HUDEP-2 (cell line): ENCODE measurements around the gene ARFIP2.

ENCODE experiments used
- DNase-seq, 76 experiments: peaks; one replicate each; lab custom pipeline; 2025; ENCODE audit not compliant: unreplicated experiment in 76 of 76; lab: John Stamatoyannopoulos, UW

ARFIP2 gene

GRCh38 chr11:6448574-6448973 is 32.6 kb downstream of the ARFIP2 start:
- DNase-seq, result no peak

- DNase-seq, result peak in 19 of 76 experiments; percentile 1 to 39 (median 19)
These were observed 37.7 kb downstream of the ARFIP2 start for GRCh38 chr11:6443269-6444003.

- no peak for DNase-seq
These were observed 38.7 kb downstream of the ARFIP2 start for GRCh38 chr11:6442441-6442840.

GRCh38 chr11:6440906-6441358 is 40.2 kb downstream of the ARFIP2 start, which contains the start of gene HPX:
Gene HPX (minus strand): TSS chr11:6440987. CDS start chr11:6440963, 24 bp downstream.
- DNase-seq, result no peak

GRCh38 chr11:6438979-6439571 is 42.1 kb downstream of the ARFIP2 start:
- DNase-seq, result peak in 64 of 76 experiments; percentile 7 to 75 (median 41)

- no peak for DNase-seq
These were observed 43.1 kb downstream of the ARFIP2 start for GRCh38 chr11:6437993-6438392.

- no peak for DNase-seq
These were observed 43.7 kb downstream of the ARFIP2 start for GRCh38 chr11:6437423-6437822.

GRCh38 chr11:6433998-6434660 is 47.0 kb downstream of the ARFIP2 start:
- DNase-seq, result no peak

- no peak for DNase-seq
These were observed 49.3 kb downstream of the ARFIP2 start for GRCh38 chr11:6431861-6432260.

GRCh38 chr11:6427516-6427915 is 53.6 kb downstream of the ARFIP2 start:
- DNase-seq, result no peak
